BLaER1 (cell line): ENCODE measurements around the gene SLC25A20.

Experiments
- H3K27ac ChIP-seq: shearing (Covaris generic); formaldehyde crosslinking; 2 replicates; pipeline ENCODE4 v1.8.1; 2022
- H3K27me3 ChIP-seq: shearing (Covaris generic); formaldehyde crosslinking; 2 replicates; pipeline ENCODE4 v1.8.1; 2022
- H3K36me3 ChIP-seq: shearing (Covaris generic); formaldehyde crosslinking; 2 replicates; pipeline ENCODE4 v1.8.1; 2022
- H3K4me1 ChIP-seq: shearing (Covaris generic); formaldehyde crosslinking; 2 replicates; pipeline ENCODE4 v1.8.1; 2022
- H3K4me2 ChIP-seq: shearing (Covaris generic); formaldehyde crosslinking; 2 replicates; pipeline ENCODE4 v1.8.1; 2022
- H3K4me3 ChIP-seq: shearing (Covaris generic); formaldehyde crosslinking; 2 replicates; pipeline ENCODE4 v1.8.1; 2022
- H3K9ac ChIP-seq: shearing (Covaris generic); formaldehyde crosslinking; 2 replicates; pipeline ENCODE4 v1.8.1; 2022
- H3K9me3 ChIP-seq: shearing (Covaris generic); formaldehyde crosslinking; 2 replicates; pipeline ENCODE4 v1.8.1; 2022
- H4K20me1 ChIP-seq: shearing (Covaris generic); formaldehyde crosslinking; 2 replicates; pipeline ENCODE4 v1.8.1; 2022
- Cebpa-rat ChIP-seq: shearing (Covaris generic); IDR thresholded peaks from 2 replicates; pipeline ENCODE4 v1.8.1; 2022

Gene SLC25A20

GRCh38 chr3:48877671-48878070 is 21.0 kb downstream of the SLC25A20 start:
- Histone ChIP-seq H3K27ac (no peak overlapping the region), H3K4me1 (no peaks in the 10 kb centered on the region), H3K9ac (no peak overlapping the region), H3K4me3 (no peak overlapping the region), H3K27me3 (no peaks in the 10 kb centered on the region), H3K9me3 (no peaks in the 10 kb centered on the region), H4K20me1 (no peaks in the 10 kb centered on the region), H3K36me3 (peaks cover 33% of the 10 kb centered on the region), H3K4me2 (no peak overlapping the region)
- TF ChIP-seq Cebpa-rat = no peak

DNA sequence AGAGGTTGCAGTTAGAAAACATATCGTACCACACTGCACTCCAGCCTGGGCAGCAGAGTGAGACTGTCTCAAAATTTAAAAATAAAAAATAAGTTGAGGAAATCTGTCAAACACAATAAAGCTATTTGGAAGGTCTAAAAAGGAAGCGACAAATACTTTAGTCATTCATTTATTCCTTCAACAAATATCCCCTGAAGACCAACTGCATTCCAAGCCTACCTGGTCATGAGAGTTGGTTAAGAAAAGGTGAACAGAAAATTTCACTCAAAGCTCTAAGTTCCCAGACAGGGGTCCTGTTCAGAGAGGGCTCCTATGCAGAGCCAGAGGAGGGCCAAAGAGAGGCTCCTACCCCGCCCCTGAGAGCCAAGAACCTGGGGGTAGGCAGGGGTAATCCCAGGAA is 35.6 kb downstream of the SLC25A20 start:
- TF ChIP-seq Cebpa-rat = no peak
- Histone ChIP-seq H3K4me2 (no peak overlapping the region), H3K4me3 (no peak overlapping the region), H3K4me1 (no peaks in the 10 kb centered on the region), H3K9ac (no peak overlapping the region), H4K20me1 (no peaks in the 10 kb centered on the region), H3K36me3 (peaks cover 34% of the 10 kb centered on the region), H3K27me3 (no peaks in the 10 kb centered on the region), H3K27ac (no peak overlapping the region), H3K9me3 (no peaks in the 10 kb centered on the region)

DNA sequence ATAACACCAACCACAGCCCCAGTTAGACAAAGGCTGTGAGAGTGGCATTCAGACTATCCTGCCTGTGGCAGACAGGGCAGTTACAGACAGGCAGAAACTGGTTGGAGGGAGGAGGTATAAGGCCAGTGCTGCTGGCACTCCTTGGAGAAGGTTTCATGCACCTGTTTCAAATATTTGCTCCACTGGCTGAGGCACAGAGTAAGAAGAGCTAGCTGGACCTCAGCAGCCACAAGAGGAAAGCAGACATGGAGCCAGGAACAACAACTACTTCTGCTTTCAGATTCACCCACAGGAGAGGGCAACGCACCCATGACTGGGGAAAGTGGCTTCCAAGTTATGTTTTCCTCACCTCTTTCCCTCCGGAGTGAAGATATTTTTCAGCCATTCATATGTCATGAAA is 39.5 kb downstream of the SLC25A20 start:
- no peak overlapping the region for H3K4me3 ChIP-seq
- no peak overlapping the region for H3K4me2 ChIP-seq

GRCh38 chr3:48858709-48859108 is 40.0 kb downstream of the SLC25A20 start:
- H3K4me2 ChIP-seq = no peak overlapping the region
- no peaks in the 10 kb centered on the region for H3K27me3 ChIP-seq
- no peak overlapping the region for H3K9ac ChIP-seq
- no peaks in the 10 kb centered on the region for H4K20me1 ChIP-seq
- no peak overlapping the region for H3K27ac ChIP-seq
- peaks cover 28% of the 10 kb centered on the region for H3K4me1 ChIP-seq
- H3K36me3 ChIP-seq = peaks cover 36% of the 10 kb centered on the region
- no peaks in the 10 kb centered on the region for H3K9me3 ChIP-seq
- no peak for TF ChIP-seq Cebpa-rat
- no peak overlapping the region for H3K4me3 ChIP-seq

More for the DNA sequence above, 39.5 kb downstream of the SLC25A20 start:
- Histone ChIP-seq H4K20me1 (no peaks in the 10 kb centered on the region), H3K9me3 (no peaks in the 10 kb centered on the region), H3K27me3 (no peaks in the 10 kb centered on the region), H3K36me3 (peaks cover 36% of the 10 kb centered on the region), H3K27ac (no peak overlapping the region), H3K9ac (no peak overlapping the region), H3K4me1 (peaks cover 23% of the 10 kb centered on the region)
- no peak for TF ChIP-seq Cebpa-rat

DNA sequence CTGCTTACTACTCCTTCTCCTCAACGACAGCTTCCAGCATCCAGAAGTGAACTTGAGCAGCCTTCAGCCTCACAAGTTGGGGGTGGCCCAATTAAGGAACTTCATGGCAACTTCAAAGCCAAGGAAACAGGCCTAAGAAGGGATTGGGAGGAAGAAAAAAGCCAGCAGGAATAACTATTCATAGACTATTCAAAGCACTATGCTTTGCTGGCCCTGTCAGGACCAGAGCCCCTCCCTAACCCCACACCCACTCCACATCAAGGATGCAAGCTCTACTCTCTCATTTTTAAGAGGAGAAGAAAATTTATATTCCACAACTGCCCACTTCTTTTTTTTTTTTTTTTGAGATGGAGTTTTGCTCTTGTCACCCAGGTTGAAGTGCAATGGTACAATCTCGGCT is 41.0 kb downstream of the SLC25A20 start:
- TF ChIP-seq Cebpa-rat = no peak
- Histone ChIP-seq H3K9me3 (no peaks in the 10 kb centered on the region), H3K4me3 (no peak overlapping the region), H3K27ac (no peak overlapping the region), H3K27me3 (no peaks in the 10 kb centered on the region), H4K20me1 (no peaks in the 10 kb centered on the region), H3K4me2 (no peak overlapping the region), H3K36me3 (peaks cover 36% of the 10 kb centered on the region), H3K9ac (no peak overlapping the region), H3K4me1 (peaks cover 32% of the 10 kb centered on the region)

- Histone ChIP-seq H3K27me3 (no peaks in the 10 kb centered on the region), H3K4me2 (peak overlapping the region; percentile 33), H3K9me3 (no peaks in the 10 kb centered on the region), H3K36me3 (peaks cover 26% of the 10 kb centered on the region), H4K20me1 (no peaks in the 10 kb centered on the region), H3K9ac (peak overlapping the region; percentile 40; the same call in 1 of the 2 replicates), H3K4me3 (no peak overlapping the region), H3K4me1 (peaks cover 41% of the 10 kb centered on the region), H3K27ac (peak overlapping the region; percentile 72)
- no peak for TF ChIP-seq Cebpa-rat
These were observed 42.2 kb downstream of the SLC25A20 start for GRCh38 chr3:48856469-48856868.

GRCh38 chr3:48855681-48856447 is 42.8 kb downstream of the SLC25A20 start:
- TF ChIP-seq Cebpa-rat = no peak
- H3K27me3 ChIP-seq = no peaks in the 10 kb centered on the region
- H4K20me1 ChIP-seq = no peaks in the 10 kb centered on the region
- no peaks in the 10 kb centered on the region for H3K9me3 ChIP-seq
- H3K36me3 ChIP-seq = peaks cover 20% of the 10 kb centered on the region
- H3K27ac ChIP-seq = peak overlapping the region; percentile 72
- peak overlapping the region; percentile 40; the same call in 1 of the 2 replicates for H3K9ac ChIP-seq
- no peak overlapping the region for H3K4me3 ChIP-seq
- H3K4me1 ChIP-seq = peaks cover 45% of the 10 kb centered on the region
- peak overlapping the region; percentile 33 for H3K4me2 ChIP-seq

GRCh38 chr3:48852151-48852550 is 46.5 kb downstream of the SLC25A20 start:
- no peak overlapping the region for H3K9ac ChIP-seq
- TF ChIP-seq Cebpa-rat = no peak
- H3K36me3 ChIP-seq = no peaks in the 10 kb centered on the region; the same call in 1 of the 2 replicates
- peaks cover 14% of the 10 kb centered on the region for H3K27me3 ChIP-seq
- no peaks in the 10 kb centered on the region for H4K20me1 ChIP-seq
- peak overlapping the region; percentile 14; the same call in 1 of the 2 replicates for H3K27ac ChIP-seq
- H3K4me1 ChIP-seq = peaks cover 53% of the 10 kb centered on the region
- H3K4me3 ChIP-seq = no peak overlapping the region
- no peak overlapping the region for H3K4me2 ChIP-seq
- no peaks in the 10 kb centered on the region for H3K9me3 ChIP-seq

GRCh38 chr3:48851407-48851806 is 47.3 kb downstream of the SLC25A20 start:
- TF ChIP-seq Cebpa-rat = no peak
- Histone ChIP-seq H3K9me3 (no peaks in the 10 kb centered on the region), H3K9ac (no peak overlapping the region), H3K27me3 (peaks cover 21% of the 10 kb centered on the region), H3K4me1 (peaks cover 57% of the 10 kb centered on the region), H4K20me1 (peaks cover 2% of the 10 kb centered on the region; the same call in 1 of the 2 replicates), H3K4me2 (no peak overlapping the region), H3K27ac (no peak overlapping the region), H3K4me3 (no peak overlapping the region), H3K36me3 (no peaks in the 10 kb centered on the region)

GRCh38 chr3:48848816-48849515 is 49.7 kb downstream of the SLC25A20 start:
- Histone ChIP-seq H3K9me3 (no peaks in the 10 kb centered on the region), H3K27ac (no peak overlapping the region), H3K9ac (no peak overlapping the region), H4K20me1 (peaks cover 12% of the 10 kb centered on the region; the same call in 1 of the 2 replicates), H3K4me1 (peaks cover 45% of the 10 kb centered on the region), H3K27me3 (peaks cover 22% of the 10 kb centered on the region), H3K36me3 (no peaks in the 10 kb centered on the region), H3K4me2 (no peak overlapping the region), H3K4me3 (no peak overlapping the region)
- no peak for TF ChIP-seq Cebpa-rat
